ENCODE data around the gene KCNF1. TPM values are rescaled to one million over a fixed set of nuclear protein-coding genes. Genes with fewer than 3 reads are reported as not detected.

The KCNF1 gene
- total RNA-seq, 2 experiments from 2014 or later, result not detected

DNA sequence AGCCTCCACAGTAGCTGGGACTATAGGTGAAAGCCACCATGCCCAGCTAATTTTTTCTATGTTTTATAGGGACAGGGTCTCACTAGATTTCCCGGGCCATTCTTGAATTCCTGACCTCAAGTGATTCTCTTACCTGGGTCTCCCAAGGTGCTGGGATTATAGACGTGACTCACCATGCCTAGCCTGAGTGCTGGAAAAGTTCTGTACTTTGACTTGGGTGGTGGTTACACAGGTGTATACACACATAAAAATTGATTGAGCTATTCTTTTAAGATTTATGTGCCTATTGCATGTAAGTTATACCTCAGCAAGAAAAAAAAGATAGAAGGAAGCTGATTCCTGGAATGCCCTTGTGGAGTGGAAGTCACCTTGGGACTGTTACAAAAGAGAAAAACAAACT, 34.8 kb upstream of the KCNF1 start:
- Mint-ChIP-seq H3K4me1 (peaks cover 9% of the 10 kb centered on the region), H3K27me3 (peaks cover 12% of the 10 kb centered on the region), H3K27ac (no peak overlapping the region), H3K36me3 (peaks cover 5% of the 10 kb centered on the region), H3K9me3 (peaks cover 9% of the 10 kb centered on the region), H3K4me3 (no peak overlapping the region)
- no peak for DNase-seq

- Mint-ChIP-seq H3K27me3 (peaks cover 7% of the 10 kb centered on the region), H3K27ac (no peak overlapping the region), H3K36me3 (no peaks in the 10 kb centered on the region), H3K4me3 (no peak overlapping the region), H3K9me3 (peaks cover 3% of the 10 kb centered on the region), H3K4me1 (peaks cover 14% of the 10 kb centered on the region)
- no peak for DNase-seq
These were observed 34.1 kb upstream of the KCNF1 start for GRCh38 chr2:10877651-10878111.

DNA sequence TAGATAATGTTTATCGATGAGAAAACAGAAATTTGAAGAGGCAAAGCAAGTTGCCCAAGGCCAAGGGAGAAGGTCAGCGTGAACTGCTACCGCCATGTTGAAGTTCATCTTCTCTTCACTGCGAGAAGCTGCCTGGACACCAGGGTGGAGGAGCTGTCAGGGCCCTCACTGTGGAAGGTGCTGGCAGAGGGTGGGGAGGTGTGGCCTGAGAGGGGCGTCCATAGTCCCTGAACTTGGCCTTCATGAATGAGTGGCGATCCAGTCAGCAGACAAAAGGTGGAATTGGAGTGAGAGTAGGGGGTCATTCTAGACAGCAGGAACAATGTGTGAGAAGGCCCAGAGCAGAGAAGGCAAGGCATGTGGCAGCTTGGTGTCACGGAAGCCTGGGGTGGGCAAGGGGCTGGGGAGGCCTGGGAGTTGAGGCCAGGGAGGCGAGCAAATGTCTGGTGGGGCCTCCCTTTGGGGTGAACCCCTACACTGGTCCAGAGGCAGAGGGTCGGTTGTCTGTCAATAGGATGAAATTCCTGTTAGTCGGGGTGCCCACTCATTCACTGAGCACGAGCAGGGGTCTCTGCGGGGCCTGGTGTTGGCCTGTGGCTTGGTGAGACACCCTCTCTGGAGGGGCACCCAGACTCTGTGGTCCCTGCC, 33.3 kb upstream of the KCNF1 start:
- H3K4me3 Mint-ChIP-seq, result no peak overlapping the region

DNA sequence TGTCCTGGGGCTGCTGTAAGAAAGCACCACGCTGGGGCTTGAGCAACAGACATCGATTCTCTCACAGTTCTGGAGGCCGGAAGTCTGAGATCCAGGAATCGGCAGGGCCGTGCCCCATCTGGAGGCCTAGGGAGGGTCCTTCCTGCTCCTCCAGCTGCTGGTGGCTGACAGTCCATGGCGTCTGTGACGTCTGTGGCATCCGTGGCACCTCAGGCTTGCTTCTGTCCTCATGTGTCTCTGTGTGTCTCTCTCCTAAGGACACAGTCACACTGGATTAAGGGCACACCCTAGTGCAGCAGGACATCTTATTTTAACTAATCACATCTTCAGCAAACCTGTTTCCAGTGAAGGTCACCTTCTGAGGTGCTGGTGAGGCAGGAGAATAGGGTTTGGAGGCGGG, 32.6 kb upstream of the KCNF1 start:
- H3K4me1 Mint-ChIP-seq, result peaks cover 23% of the 10 kb centered on the region
- no peak overlapping the region for H3K4me3 Mint-ChIP-seq
- peaks cover 7% of the 10 kb centered on the region for H3K27me3 Mint-ChIP-seq
- no peak overlapping the region for H3K27ac Mint-ChIP-seq
- no peak for DNase-seq
- no peaks in the 10 kb centered on the region for H3K36me3 Mint-ChIP-seq
- H3K9me3 Mint-ChIP-seq, result peaks cover 2% of the 10 kb centered on the region

More for the DNA sequence above, 33.3 kb upstream of the KCNF1 start:
- peaks cover 2% of the 10 kb centered on the region for H3K9me3 Mint-ChIP-seq
- no peaks in the 10 kb centered on the region for H3K36me3 Mint-ChIP-seq
- H3K27me3 Mint-ChIP-seq, result peaks cover 7% of the 10 kb centered on the region
- H3K27ac Mint-ChIP-seq, result no peak overlapping the region
- DNase-seq, result no peak
- peaks cover 19% of the 10 kb centered on the region for H3K4me1 Mint-ChIP-seq

- DNase-seq, result peak; percentile 10
- H3K36me3 Mint-ChIP-seq, result no peaks in the 10 kb centered on the region
- H3K4me1 Mint-ChIP-seq, result peaks cover 30% of the 10 kb centered on the region
- H3K27me3 Mint-ChIP-seq, result peaks cover 4% of the 10 kb centered on the region
- peaks cover 2% of the 10 kb centered on the region for H3K9me3 Mint-ChIP-seq
- H3K27ac Mint-ChIP-seq, result peak overlapping the region; percentile 89
- H3K4me3 Mint-ChIP-seq, result peak overlapping the region; percentile 80
These were observed 31.8 kb upstream of the KCNF1 start for GRCh38 chr2:10879624-10880585.

DNA sequence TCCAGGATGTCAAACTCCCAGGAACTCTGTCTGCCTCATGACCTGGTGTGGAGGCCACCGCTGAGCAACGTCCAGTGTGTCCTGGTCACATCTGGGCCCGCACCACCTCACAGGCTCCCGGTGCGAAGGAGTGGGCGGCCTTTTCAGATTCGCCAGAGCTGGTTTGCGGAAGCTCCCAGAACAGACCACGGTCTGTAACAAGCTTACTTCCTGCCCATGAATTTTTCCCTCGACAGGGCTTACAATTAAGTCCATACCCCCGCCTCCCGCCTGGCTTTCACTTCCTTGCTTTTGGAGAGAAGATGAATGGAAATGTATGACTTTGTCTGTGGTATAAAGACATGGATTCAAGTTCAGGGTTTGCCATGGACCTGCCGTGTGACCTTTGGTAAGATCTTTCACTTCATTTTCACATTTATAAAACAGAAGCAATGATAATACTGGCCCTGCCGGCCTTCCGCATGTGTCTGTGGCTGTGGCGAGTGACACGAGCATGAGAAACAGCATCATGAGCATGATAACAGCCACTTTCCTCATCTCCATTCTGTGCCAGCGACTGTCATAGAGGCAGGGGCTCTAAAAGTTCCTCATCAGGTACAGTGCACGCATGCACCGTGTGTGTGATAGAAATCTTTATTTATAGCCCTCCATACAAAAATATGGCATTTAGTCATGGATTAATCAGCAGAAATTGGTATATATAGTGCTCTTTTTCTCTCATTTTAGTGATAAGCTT, 31.0 kb upstream of the KCNF1 start:
- H3K36me3 Mint-ChIP-seq, result no peaks in the 10 kb centered on the region
- peaks cover 2% of the 10 kb centered on the region for H3K9me3 Mint-ChIP-seq
- H3K4me3 Mint-ChIP-seq, result peak overlapping the region; percentile 80
- H3K27me3 Mint-ChIP-seq, result no peaks in the 10 kb centered on the region
- H3K4me1 Mint-ChIP-seq, result peaks cover 36% of the 10 kb centered on the region
- peak; percentile 45 for DNase-seq
- H3K27ac Mint-ChIP-seq, result peak overlapping the region; percentile 89

- H3K4me3 Mint-ChIP-seq, result no peak overlapping the region
- no peak for DNase-seq
- no peaks in the 10 kb centered on the region for H3K36me3 Mint-ChIP-seq
- H3K27me3 Mint-ChIP-seq, result no peaks in the 10 kb centered on the region
- H3K4me1 Mint-ChIP-seq, result peaks cover 34% of the 10 kb centered on the region
- no peak overlapping the region for H3K27ac Mint-ChIP-seq
- H3K9me3 Mint-ChIP-seq, result peaks cover 2% of the 10 kb centered on the region
These were observed 29.2 kb upstream of the KCNF1 start for GRCh38 chr2:10882568-10882967.

DNA sequence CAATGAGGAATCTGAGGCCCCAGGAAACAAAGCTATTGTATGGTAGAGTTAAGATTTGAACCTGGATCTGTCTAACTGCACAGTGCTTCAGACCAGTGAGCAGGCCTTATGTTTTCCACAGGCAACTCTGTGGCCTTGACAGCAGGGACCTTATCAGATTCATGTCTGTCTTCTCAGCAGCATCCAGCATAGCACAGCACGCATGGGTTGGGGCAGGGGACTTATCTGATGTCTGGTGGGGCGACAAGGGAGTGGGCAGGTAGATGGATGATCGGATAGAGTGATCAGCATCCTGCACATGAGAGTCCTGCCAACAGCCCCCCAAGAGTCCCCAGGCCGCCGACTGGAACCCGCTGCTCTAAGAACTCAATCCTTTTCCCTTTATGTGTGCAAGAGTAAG, 28.7 kb upstream of the KCNF1 start:
- H3K4me1 Mint-ChIP-seq, result peaks cover 32% of the 10 kb centered on the region
- H3K27me3 Mint-ChIP-seq, result no peaks in the 10 kb centered on the region
- H3K27ac Mint-ChIP-seq, result no peak overlapping the region
- H3K4me3 Mint-ChIP-seq, result no peak overlapping the region
- no peaks in the 10 kb centered on the region for H3K36me3 Mint-ChIP-seq
- peaks cover 2% of the 10 kb centered on the region for H3K9me3 Mint-ChIP-seq
- DNase-seq, result no peak

- no peak overlapping the region for H3K27ac Mint-ChIP-seq
- peaks cover under 1% of the 10 kb centered on the region for H3K27me3 Mint-ChIP-seq
- no peak for DNase-seq
- peaks cover 2% of the 10 kb centered on the region for H3K9me3 Mint-ChIP-seq
- H3K36me3 Mint-ChIP-seq, result no peaks in the 10 kb centered on the region
- H3K4me3 Mint-ChIP-seq, result no peak overlapping the region
- peaks cover 32% of the 10 kb centered on the region for H3K4me1 Mint-ChIP-seq
These were observed 27.8 kb upstream of the KCNF1 start for GRCh38 chr2:10883801-10884478.

- H3K4me1 Mint-ChIP-seq, result peaks cover 32% of the 10 kb centered on the region
These were observed 27.2 kb upstream of the KCNF1 start for GRCh38 chr2:10884574-10884975.

GRCh38 chr2:10885094-10885860, 26.5 kb upstream of the KCNF1 start:
- Mint-ChIP-seq H3K4me3 (no peak overlapping the region), H3K27ac (no peak overlapping the region), H3K9me3 (no peaks in the 10 kb centered on the region), H3K27me3 (peaks cover 5% of the 10 kb centered on the region), H3K36me3 (no peaks in the 10 kb centered on the region), H3K4me1 (peaks cover 30% of the 10 kb centered on the region)
- DNase-seq, result no peak

More at GRCh38 chr2:10884574-10884975, 27.2 kb upstream of the KCNF1 start:
- Mint-ChIP-seq H3K4me3 (peak overlapping the region; percentile 44), H3K27me3 (peaks cover 5% of the 10 kb centered on the region), H3K36me3 (no peaks in the 10 kb centered on the region), H3K9me3 (peaks cover 2% of the 10 kb centered on the region), H3K27ac (no peak overlapping the region)
- no peak for DNase-seq

DNA sequence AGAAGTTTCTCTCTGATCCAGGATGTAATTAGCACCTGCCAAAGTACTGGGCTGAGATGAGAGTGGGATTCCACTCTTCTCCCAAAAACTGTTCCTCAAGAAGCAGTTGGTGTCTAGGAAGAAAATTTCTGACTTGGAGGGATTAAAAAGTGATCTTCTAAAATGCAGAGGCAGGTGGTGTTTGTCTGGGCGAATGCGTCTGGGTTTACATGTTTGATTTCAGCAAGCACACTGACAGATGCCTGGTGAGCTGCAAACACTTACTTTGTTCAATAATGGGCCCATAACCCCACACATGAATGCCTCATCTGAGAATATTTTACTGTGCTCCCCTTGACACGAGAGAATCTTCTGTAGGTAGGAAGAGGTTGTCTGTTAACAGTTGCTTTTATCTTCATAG, 24.3 kb upstream of the KCNF1 start:
- Mint-ChIP-seq H3K27ac (no peak overlapping the region), H3K36me3 (no peaks in the 10 kb centered on the region), H3K27me3 (peaks cover 9% of the 10 kb centered on the region), H3K4me3 (no peak overlapping the region), H3K9me3 (no peaks in the 10 kb centered on the region), H3K4me1 (peaks cover 24% of the 10 kb centered on the region)
- DNase-seq, result no peak

DNA sequence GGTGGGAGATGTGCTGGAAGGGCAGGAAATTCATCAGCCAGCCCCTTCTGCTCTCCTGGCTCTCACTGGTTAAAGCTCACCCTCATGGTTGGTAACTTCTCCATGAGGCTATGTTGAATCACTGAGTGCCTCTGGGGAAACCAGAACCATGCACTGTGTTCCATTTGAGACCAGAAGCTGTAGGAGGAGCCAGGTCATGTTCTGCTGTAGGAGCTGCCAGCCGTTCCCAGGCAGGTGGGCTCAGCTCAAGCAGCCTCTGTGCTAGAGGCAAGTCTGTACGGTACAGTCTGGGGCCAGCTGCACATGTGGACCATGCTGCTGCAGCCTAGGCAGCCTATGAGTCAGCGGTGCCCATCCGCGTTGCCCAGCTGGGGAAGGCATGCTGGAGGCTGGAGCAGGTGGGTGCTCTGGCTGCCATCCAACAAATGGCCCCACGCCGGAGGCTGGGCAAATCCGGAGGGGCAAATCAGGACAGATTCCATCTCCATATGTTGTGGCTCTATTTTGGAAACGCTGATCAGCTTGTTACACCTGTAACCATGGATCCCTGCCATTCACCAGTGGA, 22.0 kb upstream of the KCNF1 start:
- Mint-ChIP-seq H3K4me3 (no peak overlapping the region), H3K36me3 (no peaks in the 10 kb centered on the region), H3K4me1 (peaks cover 8% of the 10 kb centered on the region)

More for the DNA sequence above, 22.0 kb upstream of the KCNF1 start:
- peaks cover 9% of the 10 kb centered on the region for H3K27me3 Mint-ChIP-seq
- H3K27ac Mint-ChIP-seq, result no peak overlapping the region
- no peak for DNase-seq
- no peaks in the 10 kb centered on the region for H3K9me3 Mint-ChIP-seq

Measured in activated naive CD8-positive, alpha-beta T cell treated with anti-CD3 and anti-CD28 coated beads for 36 hours (primary cell).